AML-193 (cell line): ENCODE results near the gene MC4R.

Experiments used
- DNase-seq, 2 experiments: peaks; one replicate each; lab custom pipeline; 2025; lab: John Stamatoyannopoulos, UW

Gene MC4R

DNA sequence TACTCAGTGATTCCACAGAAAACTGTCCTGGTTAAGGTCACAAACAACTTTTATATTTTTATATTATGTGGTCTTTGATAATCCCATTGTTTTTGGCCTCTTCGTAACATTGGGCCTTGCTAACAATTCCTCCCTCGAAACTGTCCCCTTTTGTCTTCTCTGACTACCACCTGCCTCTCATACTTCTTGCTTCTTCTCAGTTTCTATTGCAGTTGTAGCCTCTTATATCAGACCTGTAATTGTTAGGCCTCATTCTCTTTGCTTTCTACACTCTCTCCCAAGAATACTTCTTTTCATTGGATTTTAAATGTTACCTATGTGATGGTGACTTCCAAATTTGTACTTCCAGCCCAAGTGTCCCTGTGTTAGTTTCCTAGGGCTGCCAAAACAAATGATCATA is 44.7 kb downstream of the MC4R start:
- DNase-seq: no peak

- DNase-seq: no peak
These were observed 50.0 kb downstream of the MC4R start for GRCh38 chr18:60322591-60322990.
